HEK293T (cell line): Measurements from ENCODE around the gene MPPED1.

Experiments
- CTCF ChIA-PET: fragments of 350-600 bp; formaldehyde crosslinking; extraction: SDS; loops from one replicate; lab custom pipeline; 2021; ENCODE audit warnings: antibody characterized with exemption, inconsistent platforms; lab: Yijun Ruan, JAX
- POLR2A ChIA-PET: fragments of 350-600 bp; formaldehyde crosslinking; extraction: SDS; loops from one replicate; lab custom pipeline; 2020; ENCODE audit warnings: antibody characterized with exemption, inconsistent platforms; lab: Yijun Ruan, JAX
- DNase-seq: peaks from one replicate; pipeline ENCODE4 v3.0.0; 2012; ENCODE audit warnings: mixed read lengths; ENCODE audit errors: extremely low spot score
- ARNT ChIP-seq: fragments of 450-650 bp; IDR thresholded peaks from 2 replicates; pipeline ENCODE4 v1.6.1; 2017; ENCODE audit warnings: mild to moderate bottlenecking
- BHLHE40 ChIP-seq: fragments of 450-650 bp; IDR thresholded peaks from 2 replicates; pipeline ENCODE4 v1.6.1; 2016; ENCODE audit warnings: mild to moderate bottlenecking, moderate library complexity, borderline replicate concordance
- CTBP1 ChIP-seq: fragments of 450-650 bp; IDR thresholded peaks from 2 replicates; pipeline ENCODE4 v1.6.1; 2016; ENCODE audit warnings: borderline replicate concordance
- ELF4 ChIP-seq: fragments of 450-650 bp; IDR thresholded peaks from 2 replicates; pipeline ENCODE4 v1.6.1; 2017; ENCODE audit warnings: antibody characterized with exemption
- FOXA1 ChIP-seq: fragments of 450-650 bp; IDR thresholded peaks from 2 replicates; pipeline ENCODE4 v1.6.1; 2016; ENCODE audit warnings: mild to moderate bottlenecking
- FOXK2 ChIP-seq: fragments of 450-650 bp; IDR thresholded peaks from 2 replicates; pipeline ENCODE4 v1.6.1; 2016; ENCODE audit warnings: mild to moderate bottlenecking
- FOXM1 ChIP-seq: fragments of 450-650 bp; IDR thresholded peaks from 2 replicates; pipeline ENCODE4 v1.6.1; 2017; ENCODE audit warnings: mild to moderate bottlenecking, borderline replicate concordance
- HDGF ChIP-seq: fragments of 450-650 bp; IDR thresholded peaks from 2 replicates; pipeline ENCODE4 v1.6.1; 2017; ENCODE audit warnings: antibody characterized with exemption, borderline replicate concordance
- L3MBTL2 ChIP-seq: fragments of 450-650 bp; conservative IDR thresholded peaks from 2 replicates; pipeline ENCODE4 v1.6.1; 2016; ENCODE audit warnings: mild to moderate bottlenecking
- LEF1 ChIP-seq: fragments of 450-650 bp; IDR thresholded peaks from 2 replicates; pipeline ENCODE4 v1.6.1; 2017; ENCODE audit warnings: mild to moderate bottlenecking, borderline replicate concordance
- NFRKB ChIP-seq: fragments of 450-650 bp; IDR thresholded peaks from 2 replicates; pipeline ENCODE4 v1.6.1; 2016; ENCODE audit warnings: mild to moderate bottlenecking, moderate library complexity
- PKNOX1 ChIP-seq: fragments of 450-650 bp; IDR thresholded peaks from 2 replicates; pipeline ENCODE4 v1.6.1; 2016
- SP1 ChIP-seq: fragments of 450-650 bp; IDR thresholded peaks from 2 replicates; pipeline ENCODE4 v1.6.1; 2017
- SUZ12 ChIP-seq: fragments of 450-650 bp; IDR thresholded peaks from 2 replicates; pipeline ENCODE4 v1.6.1; 2016; ENCODE audit warnings: mild to moderate bottlenecking
- TARDBP ChIP-seq: fragments of 450-650 bp; IDR thresholded peaks from 2 replicates; pipeline ENCODE4 v1.6.1; 2016
- ZNF384 ChIP-seq: fragments of 450-650 bp; IDR thresholded peaks from 2 replicates; pipeline ENCODE4 v1.6.1; 2016

MPPED1 gene

GRCh38 chr22:43504068-43504467 is 92.3 kb downstream of the MPPED1 start:
- CTCF ChIA-PET: no interaction called here
- TF ChIP-seq HDGF (no peak), SUZ12 (no peak), CTBP1 (no peak), FOXA1 (no peak), FOXM1 (no peak), L3MBTL2 (no peak), LEF1 (no peak), FOXK2 (no peak), SP1 (no peak), BHLHE40 (no peak), NFRKB (no peak), ZNF384 (no peak)
- POLR2A ChIA-PET: no interaction called here
- DNase-seq: no peak

DNA sequence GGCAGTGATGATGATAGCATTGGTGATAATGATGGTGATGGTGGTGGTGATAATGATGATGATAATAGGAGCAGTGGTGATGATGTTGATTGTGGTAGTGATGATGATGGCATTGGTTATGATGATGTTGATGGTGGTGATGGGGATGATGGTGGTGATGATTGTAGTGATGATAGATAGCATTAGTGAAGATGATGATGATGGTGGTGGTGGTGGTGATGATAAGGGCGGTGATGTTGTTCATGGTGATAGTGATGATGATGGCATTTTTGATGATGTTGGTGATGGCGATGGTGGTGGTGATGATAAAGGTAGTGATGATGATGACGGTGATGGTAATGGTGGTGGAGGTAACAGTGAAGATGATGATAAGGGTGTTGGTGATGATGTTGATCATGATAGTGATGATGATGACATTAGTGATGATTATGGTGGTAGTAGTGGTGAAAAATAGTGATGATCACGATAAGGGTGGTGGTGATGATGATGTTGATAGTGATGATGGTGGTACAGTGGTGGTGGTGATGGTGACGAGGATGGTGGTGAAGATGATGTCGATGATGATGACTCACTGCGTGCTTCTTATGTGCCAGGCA is 93.0 kb downstream of the MPPED1 start:
- CTCF ChIA-PET: no interaction called here
- POLR2A ChIA-PET: no interaction called here
- DNase-seq: no peak
- TF ChIP-seq PKNOX1: no peak
- no peak for TF ChIP-seq FOXM1
- TF ChIP-seq TARDBP: no peak
- TF ChIP-seq CTBP1: no peak
- TF ChIP-seq SP1: no peak
- TF ChIP-seq FOXK2: no peak
- no peak for TF ChIP-seq ARNT
- TF ChIP-seq ELF4: no peak
- no peak for TF ChIP-seq ZNF384
- no peak for TF ChIP-seq NFRKB
- no peak for TF ChIP-seq HDGF

- ChIA-PET POLR2A (no interaction called here), CTCF (no interaction called here)
- TF ChIP-seq PKNOX1: no peak
- no peak for TF ChIP-seq SUZ12
- no peak for TF ChIP-seq FOXM1
- TF ChIP-seq ARNT: no peak
- no peak for TF ChIP-seq NFRKB
- no peak for TF ChIP-seq TARDBP
- no peak for TF ChIP-seq SP1
- TF ChIP-seq BHLHE40: no peak
- no peak for TF ChIP-seq ZNF384
- TF ChIP-seq ELF4: no peak
- TF ChIP-seq CTBP1: no peak
- no peak for TF ChIP-seq HDGF
- no peak for TF ChIP-seq FOXK2
- TF ChIP-seq FOXA1: no peak
- no peak for TF ChIP-seq LEF1
- TF ChIP-seq L3MBTL2: no peak
- DNase-seq: no peak
Observed at GRCh38 chr22:43505423-43505822, 93.6 kb downstream of the MPPED1 start.

DNA sequence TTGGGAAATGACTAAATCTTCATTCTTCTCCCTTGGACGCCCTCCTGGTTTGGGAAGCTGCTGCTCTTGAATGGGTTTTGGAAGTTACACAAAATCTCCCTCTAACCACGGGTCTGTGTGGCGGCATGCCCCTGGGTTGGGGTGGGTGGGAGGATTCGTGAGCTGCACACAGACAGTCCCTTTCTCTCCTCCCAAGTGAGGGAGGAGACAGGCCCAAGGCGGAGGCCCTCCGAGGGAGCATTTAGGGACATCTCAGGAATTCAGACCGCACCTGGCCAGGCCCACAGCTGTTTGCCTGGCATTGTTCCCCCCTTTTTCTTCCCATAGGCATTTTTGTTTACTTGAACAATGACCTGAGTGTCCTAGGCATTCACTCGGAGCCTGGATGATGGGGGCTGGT is 94.1 kb downstream of the MPPED1 start:
- TF ChIP-seq ELF4 (no peak), FOXA1 (no peak), BHLHE40 (no peak), SP1 (no peak), CTBP1 (no peak), FOXM1 (no peak), L3MBTL2 (no peak), PKNOX1 (no peak), ZNF384 (no peak), SUZ12 (no peak), LEF1 (no peak), HDGF (no peak), NFRKB (no peak), TARDBP (no peak), FOXK2 (no peak), ARNT (no peak)
- DNase-seq: no peak
- POLR2A ChIA-PET: no interaction called here
- CTCF ChIA-PET: no interaction called here

- POLR2A ChIA-PET: no interaction called here
- CTCF ChIA-PET: no interaction called here
- TF ChIP-seq BHLHE40 (no peak), FOXK2 (no peak), FOXM1 (no peak)
- no peak for DNase-seq
Observed at GRCh38 chr22:43506487-43506886, 94.7 kb downstream of the MPPED1 start.

- no peak for DNase-seq
- POLR2A ChIA-PET: no interaction called here
- TF ChIP-seq ZNF384 (no peak), PKNOX1 (no peak), ARNT (no peak), TARDBP (no peak), ELF4 (no peak), BHLHE40 (no peak), FOXM1 (no peak), SUZ12 (no peak)
- CTCF ChIA-PET: interaction anchor here (0.7 kb wide), 1 partner anchor 787 kb away, joined by 3 read pairs; no protein-coding TSS in a partner anchor
Observed at GRCh38 chr22:43507235-43507634, 95.4 kb downstream of the MPPED1 start.
